ENCODE measurements around the gene MARCKSL1.
"Not testable (repeated sequence)": the region's sequence is repeated elsewhere in the genome, so short reads cannot be mapped to it uniquely, and the experiment has no call there.

Gene MARCKSL1

DNA sequence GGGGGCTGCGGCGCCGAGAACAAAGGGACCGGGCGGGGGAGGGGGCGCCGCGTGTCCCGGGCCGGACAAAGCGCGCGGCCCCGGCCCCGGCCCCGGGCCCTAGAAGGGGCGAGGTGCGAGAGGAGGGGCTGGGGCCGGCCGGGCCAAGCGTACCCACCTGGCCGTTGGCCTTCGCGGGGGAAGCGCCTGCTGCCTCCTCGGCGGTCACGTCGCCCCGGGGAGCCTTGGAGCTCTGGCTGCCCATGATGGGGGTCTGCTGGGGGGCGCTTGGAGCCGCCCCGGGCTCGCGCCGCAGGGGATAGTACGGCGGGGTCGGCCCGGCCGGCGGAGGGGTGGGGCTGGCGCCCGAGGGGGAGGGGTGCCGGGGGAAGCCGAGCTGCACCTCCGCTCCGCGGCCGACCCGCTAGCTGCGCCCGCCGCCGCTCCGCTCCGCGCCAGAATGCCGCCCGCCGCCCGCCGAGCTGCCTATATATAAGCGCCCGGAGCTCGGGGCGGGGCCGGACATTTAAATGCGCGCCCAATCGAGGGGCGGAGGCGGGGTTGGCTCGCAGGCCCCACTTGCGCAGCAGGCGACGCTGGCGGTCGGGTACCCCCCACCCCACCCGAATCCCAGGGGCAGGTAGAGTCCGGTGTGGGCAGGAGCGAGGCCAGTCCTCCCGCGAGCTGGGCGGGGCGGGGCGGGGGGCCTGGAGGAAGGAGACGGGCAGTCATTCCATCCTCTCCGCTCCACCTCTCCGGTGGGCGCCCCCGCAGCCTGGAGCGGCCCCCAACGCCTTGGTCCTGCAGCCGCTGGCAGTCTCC, at the start of gene MARCKSL1:
Gene MARCKSL1, minus strand, starts transcription at position 444 of the 801 bp plus-strand sequence. Its CDS starts 200 bp downstream, at position 244.
- DNase-seq = peak; percentile 67

DNA sequence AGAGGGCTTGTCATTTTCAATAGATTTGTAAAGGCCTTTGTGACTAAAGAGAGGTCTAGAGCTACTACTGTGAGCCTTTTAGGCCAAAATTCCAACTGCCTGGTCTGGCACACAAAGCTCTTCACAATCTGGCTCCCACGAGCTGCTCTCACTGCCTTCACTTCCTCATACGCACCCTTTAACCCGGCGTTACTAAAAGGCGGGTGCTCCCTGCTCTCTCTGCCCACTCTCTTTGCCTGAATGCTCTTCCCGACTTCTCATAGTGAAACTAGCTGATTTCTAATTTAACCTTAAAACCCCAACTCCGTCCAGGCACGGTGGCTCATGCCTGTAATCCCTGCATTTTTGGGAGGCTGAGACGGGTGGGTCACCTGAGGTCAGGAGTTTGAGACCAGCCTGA, 44.0 kb upstream of the MARCKSL1 start:
- DNase-seq = no peak

DNA sequence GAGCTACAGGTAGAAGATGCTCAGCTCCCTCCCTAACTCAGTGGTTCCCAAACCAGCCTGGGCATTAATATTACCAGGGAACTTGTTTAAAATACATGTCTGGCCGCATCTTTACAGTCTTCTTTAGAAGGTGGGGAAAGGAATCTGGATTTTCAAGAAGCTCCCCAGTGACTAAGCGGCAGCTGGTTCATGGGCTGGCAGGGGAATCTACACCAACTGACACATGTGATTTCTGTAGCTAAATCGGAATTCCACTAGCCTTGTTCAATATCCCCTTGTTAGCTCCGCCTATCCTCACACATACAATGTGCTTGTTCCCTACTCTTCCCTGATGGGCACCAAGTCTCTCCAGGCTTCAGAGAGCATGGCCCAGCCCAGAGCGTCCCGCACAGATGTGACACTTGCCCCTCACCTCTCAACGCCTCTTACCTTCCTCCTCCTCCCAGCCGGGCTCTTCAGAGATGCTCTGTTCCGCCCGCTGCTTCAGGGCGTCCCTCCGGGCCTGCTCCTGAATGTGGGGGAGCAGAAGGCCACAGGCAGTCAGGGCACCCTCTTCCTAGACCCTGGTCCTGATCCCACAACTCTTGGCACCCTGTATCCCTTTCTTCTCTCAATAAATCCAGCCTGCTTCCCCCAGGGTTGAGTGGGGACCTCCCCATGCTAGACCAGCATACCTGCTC, 41.6 kb upstream of the MARCKSL1 start:
- no peak for DNase-seq

GRCh38 chr1:32376199-32376598, 40.2 kb upstream of the MARCKSL1 start:
- no peak for DNase-seq

DNA sequence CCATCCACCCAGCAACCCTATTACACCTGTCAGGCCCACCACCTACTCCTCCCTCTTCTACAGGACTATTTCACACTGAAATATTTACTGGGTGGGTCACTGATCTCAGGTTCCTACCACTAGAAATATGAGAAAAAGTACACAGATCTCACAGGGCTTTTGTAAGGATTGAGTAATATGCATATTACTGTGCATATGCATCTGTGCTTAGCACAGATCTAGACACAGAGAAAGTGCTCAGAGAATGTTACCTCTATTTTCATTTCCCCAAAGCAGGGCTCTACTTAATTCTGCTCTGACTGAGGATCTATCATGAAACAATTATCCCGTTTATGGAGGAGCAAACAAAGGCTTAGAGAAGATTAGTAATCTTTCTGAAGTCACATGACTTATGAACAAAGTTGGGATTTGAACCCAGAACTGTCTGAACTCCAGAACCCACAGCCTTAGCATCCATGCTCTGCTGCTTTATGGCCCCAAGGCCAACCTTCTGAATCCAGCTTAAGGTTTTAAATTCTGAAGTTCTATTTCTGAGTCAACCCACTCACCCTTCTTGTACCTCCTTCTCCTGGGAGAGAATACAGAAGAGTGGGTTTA, 38.1 kb upstream of the MARCKSL1 start:
- DNase-seq = no peak

GRCh38 chr1:32372149-32372756, 36.2 kb upstream of the MARCKSL1 start:
- no peak for DNase-seq

DNA sequence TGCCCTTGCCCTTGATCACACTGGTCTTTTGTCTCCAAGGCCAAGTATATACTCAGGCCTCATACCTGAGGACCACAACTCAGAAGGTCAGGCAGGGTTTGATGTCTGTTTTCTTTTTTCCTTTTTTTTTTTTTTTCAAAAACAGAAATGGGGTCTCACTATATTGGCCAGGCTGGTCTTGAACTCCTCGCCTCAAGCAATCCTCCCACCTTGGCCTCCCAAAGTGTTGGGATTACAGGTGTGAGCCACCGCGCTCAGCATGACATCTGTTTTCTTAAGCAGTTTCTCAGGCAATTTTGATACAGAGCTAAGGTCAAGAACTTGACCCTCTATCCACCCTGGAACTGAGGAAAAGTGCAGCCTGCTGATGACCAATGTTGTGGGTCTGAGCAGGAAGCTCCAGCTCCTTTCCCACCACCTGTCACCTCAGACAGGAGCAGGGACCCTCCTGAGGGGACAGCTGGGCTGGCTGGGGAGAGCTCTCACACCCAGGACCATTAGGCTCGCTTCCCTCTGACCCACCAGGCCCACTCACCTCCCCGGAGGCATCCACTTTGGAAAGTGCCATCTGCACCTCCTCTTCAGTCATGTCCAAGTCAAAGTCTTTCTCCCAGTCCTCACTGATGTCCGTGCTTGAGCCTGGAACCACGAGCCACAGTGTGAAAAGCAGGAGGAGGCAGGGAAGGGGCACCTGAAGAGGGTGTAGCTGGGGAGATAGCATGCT, 32.0 kb upstream of the MARCKSL1 start:
- no peak for DNase-seq

DNA sequence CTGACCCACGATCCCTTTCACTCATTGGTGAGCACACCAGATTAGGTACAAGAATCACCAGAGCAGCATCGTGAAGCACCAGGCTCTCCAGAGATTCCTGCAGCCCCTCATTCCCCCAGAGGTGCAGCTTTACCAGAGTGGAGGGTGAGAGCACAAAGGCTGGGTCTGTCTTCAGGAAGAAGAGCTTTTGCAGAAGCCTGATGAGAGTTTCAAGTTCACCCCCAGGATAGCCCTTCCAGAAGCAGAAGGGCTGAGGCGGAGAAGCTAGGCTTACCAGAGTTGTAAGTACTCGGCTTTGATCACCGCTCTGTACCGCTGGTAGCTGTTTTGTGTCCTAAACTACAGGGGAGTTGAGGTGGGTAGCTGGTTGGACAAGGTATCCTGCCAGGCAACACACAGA, 29.4 kb upstream of the MARCKSL1 start:
- DNase-seq = no peak

DNA sequence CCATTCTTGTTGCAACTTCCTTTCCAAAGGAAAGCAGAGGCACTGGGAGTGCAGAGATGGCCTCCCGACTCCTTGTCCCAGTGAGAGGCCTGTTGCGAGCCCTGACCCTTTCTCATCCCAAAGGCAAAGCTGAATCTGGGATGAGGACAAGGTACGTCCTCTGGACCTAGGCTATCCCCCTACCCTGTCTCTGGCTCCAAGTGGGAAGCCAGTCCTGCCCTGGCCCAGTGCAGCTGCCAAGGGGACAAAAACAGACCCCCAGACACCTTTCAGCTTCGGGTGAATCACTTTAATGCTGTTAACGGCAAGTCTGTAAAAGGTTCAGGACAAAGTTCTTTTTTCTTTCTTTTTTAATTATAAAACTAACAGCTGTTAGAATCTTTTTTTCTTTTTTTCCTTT, 28.8 kb upstream of the MARCKSL1 start:
- DNase-seq = no peak

- no peak for DNase-seq
Measured at GRCh38 chr1:32363713-32364112, 27.7 kb upstream of the MARCKSL1 start.

GRCh38 chr1:32362474-32363313, 26.7 kb upstream of the MARCKSL1 start, which contains the start of the genes FAM229A and TSSK3:
Gene FAM229A (minus strand): TSS chr1:32362485. CDS start chr1:32362091, 394 bp downstream.
Gene TSSK3 (plus strand): TSS chr1:32362539. CDS start chr1:32362702, 163 bp downstream.
- DNase-seq = no peak

- DNase-seq = peak; percentile 31
Measured at GRCh38 chr1:32361674-32362473, 25.8 kb upstream of the MARCKSL1 start.

DNA sequence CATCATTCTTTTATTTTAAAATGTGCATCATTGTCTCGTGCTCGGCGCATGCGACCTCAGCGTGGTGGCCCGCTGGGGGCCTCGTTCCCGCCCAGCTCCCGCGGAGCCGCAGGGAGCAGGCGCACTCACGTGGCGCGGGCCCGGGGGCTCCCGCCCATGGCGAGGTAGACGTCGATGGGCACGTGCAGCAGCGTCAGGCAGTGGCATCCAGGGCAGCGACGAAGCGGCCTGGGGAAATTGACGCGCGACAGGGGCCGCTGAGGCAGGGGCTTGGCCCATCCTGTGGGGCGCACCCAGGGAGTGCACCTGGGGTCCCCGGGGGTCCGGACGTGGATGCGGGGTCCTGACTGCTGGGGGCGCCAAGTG, 25.3 kb upstream of the MARCKSL1 start:
- DNase-seq = no peak

GRCh38 chr1:32358435-32358834, 22.4 kb upstream of the MARCKSL1 start:
- DNase-seq = no peak

DNA sequence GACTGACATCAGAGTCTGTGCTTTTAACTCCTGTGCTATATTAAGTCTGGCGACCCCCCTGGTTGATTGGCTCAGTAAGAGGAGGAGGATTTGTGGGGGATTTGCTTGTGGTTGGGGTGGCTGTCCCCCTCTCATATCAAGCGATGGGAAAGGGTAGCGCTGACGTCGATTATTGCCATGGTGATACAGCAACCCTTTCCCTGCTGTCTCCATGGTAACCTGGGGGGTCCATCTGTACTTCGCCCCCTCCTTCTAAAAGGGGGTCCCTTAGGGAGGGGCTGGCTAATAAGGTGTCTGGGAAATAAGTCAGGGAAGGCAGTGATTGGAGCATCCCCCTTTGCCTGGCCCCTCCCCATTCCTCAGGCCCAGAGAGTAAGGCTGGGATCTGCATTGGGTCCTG, 21.6 kb upstream of the MARCKSL1 start:
- DNase-seq = no peak

DNA sequence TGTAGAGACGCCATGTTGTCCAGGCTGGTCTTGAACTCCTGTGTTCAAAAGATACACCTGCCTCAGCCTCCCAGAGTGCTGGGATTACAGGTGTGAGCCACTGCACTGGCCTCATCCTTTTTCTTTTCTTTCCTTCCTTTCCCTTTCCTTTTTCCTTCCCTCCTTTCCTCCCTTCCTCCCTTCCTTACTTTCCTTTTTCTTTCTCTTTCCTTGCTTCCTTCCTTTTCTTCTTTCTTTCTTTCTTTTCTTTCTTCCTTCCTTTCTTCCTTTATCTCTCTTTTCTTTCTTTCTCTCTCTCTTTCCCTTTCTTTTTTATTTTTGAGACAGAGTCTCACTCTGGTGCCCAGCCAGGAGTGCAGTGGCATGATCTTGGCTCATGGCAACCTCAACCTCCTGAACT, 20.4 kb upstream of the MARCKSL1 start:
- no peak for DNase-seq

GRCh38 chr1:32355778-32356177, 19.7 kb upstream of the MARCKSL1 start:
- DNase-seq = not testable (repeated sequence)

DNA sequence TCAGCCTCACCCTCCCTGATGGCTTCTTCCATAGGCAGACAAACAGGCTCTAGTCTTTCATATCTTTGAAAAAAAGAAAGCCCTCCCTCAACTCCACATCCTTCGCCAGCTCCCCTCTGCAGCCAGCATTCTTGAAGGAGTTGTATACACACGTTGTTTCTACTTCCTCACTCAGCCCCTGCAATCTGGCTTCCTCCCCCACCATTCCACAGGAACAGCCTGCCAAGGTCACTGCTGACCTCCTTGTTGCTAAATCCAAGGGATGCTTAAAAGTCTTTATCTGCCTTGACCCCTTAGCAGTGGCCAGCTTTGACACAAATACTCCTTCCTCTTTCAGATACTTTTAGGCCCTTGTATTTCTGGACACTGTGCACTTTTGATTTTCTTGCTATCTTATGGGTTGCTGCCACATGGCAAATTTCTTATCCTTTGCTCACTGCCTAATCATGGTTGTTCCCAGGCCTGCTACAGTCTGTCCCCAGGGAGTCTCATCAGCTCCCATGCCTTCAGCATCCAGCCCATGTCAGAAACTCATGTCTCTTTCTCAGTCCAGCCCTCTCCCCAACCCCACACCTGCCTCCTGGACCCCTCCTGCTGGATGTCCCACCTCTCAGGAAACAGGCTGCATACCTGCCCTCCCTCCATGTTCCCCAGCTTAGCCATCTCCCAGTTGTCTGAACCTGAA, 18.0 kb upstream of the MARCKSL1 start:
- DNase-seq = no peak

DNA sequence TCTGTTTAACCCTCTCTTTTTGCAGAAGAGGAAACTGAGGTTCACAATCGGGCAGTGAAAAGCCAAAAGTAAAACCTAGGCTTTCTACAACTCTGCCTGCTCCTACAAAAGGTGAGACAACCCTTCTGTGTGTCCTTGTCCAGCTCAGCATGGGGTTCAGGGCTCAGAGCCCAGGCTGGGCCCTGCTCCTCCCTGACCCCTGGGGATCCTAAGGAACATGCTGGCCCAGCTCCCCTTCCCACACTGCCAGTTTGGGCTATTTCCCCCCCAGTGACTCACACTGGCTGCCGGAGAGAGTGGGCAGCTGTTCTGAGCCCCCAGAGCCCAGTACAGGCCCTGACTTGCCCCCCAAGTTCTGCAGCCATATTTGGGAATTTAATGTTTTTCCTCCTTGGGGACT, 17.4 kb upstream of the MARCKSL1 start:
- DNase-seq = no peak

DNA sequence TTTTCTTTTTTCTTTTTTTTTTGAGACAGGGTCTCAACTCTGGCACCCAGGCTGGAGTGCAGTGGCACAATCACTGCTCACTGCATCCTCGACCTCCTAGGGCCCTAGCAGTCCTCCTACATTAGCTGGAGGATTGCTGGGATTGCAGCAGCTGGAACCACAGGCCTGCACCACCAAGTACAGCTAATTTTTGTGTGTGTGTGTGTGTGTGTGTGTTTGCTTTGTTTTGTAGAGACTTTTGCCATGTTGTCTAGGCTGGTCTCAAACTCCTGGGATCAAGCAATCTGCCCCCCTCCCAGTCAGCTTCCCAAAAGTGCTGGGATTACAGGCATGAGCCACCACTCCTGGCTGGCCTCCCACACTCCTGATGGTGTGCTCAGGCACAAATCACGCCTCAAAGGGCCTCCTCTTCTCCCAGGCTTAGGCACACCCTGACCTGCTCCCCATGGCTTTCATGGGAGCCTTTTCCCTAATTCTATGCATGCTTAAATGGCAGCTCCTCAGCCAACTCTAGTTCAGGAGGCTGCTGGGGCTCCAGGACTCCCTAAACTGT, 16.9 kb upstream of the MARCKSL1 start:
- DNase-seq = no peak
